ENCODE measurements around the gene MPZL2. TPM values are rescaled to one million over a fixed set of nuclear protein-coding genes. Genes with fewer than 3 reads are reported as not detected.

The MPZL2 gene
- total RNA-seq, 1 donor from 2014 or later = 11.8 TPM

- no peak for ATAC-seq
- intact Hi-C loops (cut with micrococcal nuclease) = no loop called here
- DNase-seq = no peak
Measured at GRCh38 chr11:118247041-118247440, 17.1 kb downstream of the MPZL2 start.

DNA sequence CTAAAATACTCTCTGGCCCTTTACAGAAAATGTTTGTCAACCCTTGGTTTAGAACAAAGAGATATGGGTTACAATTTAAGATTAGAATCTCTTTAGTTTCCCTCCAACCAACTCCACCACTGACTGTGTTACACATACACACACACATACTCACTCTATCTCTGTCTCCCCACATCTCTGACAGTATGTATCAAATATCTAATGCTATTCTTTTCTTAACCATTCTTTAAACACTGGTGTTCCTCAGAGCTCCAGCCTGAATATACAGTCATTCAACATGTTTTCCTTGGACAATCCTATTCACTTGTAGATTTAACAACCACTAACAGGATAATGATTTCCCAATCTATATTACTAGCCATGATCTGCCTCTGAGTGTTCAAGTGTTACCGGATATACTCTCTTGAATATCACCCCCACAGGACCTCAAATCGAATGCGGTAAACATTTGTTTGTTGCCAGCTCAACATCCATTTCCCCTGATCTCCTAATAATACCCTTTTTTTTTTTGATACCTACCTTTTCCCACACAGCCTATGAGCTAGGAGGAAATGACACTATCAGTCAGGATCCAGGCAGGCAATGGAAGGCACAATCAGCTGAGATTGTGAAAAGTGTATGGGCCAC, 18.0 kb downstream of the MPZL2 start:
- intact Hi-C loops (cut with micrococcal nuclease) = no loop called here
- DNase-seq = no peak
- no peak for ATAC-seq

- DNase-seq = no peak
- no peak for ATAC-seq
- intact Hi-C loops (cut with micrococcal nuclease) = no loop called here
Measured at GRCh38 chr11:118243993-118244762, 19.9 kb downstream of the MPZL2 start.

DNA sequence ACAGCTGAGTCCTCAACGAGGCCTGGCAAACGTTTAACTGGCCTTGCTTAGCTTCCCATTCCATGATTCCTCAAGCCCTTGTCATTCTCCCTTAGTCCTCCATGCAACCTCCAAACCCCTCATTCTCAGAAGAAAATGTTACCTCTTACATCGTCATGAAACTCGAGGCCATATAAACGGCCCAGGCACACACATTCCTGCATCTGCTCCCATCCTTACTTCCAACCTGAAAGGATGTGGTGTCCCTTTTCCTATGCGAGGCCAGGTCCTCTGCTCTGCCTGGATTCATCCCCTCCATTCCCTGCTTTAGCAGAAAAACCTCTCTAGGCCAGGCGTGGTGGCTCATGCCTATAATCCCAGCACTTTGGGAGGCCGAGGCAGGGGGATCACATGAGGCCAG, 20.9 kb downstream of the MPZL2 start:
- no peak for ATAC-seq
- intact Hi-C loops (cut with micrococcal nuclease) = no loop called here

DNA sequence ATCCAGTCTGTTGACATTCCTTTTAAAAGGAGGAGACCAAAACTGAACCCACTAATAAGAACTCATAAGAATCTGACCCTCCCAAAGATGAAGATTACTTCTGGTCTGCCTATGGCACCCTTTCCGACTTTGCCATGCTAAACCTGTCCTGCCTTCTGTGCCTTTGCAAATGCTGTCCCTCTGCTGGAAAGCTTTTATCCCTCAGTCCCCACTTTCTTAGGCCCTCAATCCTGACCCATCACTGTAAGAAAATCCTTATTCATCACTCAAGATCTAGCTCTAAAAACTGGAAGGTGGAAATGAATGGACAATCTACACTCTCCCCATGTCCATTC, 22.4 kb downstream of the MPZL2 start:
- ATAC-seq (peak; percentile 22), DNase-seq (no peak)
- intact Hi-C loops (cut with micrococcal nuclease) = no loop called here

More for the DNA sequence above, 20.9 kb downstream of the MPZL2 start:
- DNase-seq = no peak

DNA sequence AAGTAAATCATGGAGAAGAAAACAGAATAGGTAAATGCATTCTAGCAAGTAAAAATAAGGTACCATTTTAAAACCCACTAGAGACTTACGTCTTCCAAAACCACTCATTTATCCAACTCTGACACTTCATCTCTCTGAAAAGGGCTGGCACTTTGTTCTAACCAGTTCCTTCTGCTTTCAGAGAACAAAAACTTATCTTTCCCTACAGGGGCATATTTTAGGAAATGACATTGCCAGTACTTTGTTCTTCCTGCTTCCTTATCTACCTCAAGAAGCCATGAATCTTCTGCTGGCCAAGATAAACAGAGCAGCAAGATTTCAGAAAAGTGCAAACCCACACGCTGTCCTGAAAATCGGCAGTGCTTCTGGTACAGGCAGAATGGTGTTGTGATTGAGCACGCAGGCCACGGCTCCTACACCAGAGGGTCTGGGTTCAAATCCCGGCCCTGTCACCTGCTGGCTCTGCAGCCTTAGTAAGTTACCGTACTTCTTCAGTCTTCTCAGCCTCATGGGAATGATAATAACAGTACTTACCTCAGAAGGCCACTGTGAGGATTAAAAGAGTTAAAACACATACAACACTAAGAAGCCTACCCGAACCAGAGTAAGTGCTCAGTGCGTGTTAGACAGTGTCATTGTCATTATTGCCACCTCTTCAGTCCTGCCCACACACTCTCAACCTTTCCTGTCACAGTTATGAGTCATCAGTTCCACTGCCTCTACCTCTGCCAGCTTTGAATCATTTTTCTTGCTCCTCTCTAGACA, 22.9 kb downstream of the MPZL2 start:
- DNase-seq = no peak
- peak; percentile 87 for ATAC-seq
- intact Hi-C loops (cut with micrococcal nuclease) = no loop called here

GRCh38 chr11:118239509-118240205, 24.4 kb downstream of the MPZL2 start:
- no peak for DNase-seq
- ATAC-seq = no peak
- intact Hi-C loops (cut with micrococcal nuclease) = no loop called here

DNA sequence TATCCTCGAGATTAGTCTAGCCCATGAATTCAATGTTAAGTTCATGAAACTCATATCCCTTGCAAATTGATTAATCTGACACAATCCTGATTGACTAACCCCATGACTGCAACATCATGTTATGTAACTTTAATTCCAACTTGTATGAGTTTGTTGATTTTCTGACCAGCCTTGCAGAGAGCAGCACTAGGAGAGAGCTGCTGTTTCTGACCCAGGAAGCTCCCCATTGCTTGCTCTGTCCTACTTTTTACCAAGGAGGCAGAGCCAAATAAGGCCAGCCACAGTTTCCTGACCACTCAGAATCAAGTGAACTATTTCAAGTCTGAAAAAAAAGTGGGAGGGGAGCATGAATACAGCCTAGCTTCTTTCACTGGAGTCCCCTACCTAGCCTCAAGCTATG, 25.2 kb downstream of the MPZL2 start:
- intact Hi-C loops (cut with micrococcal nuclease) = no loop called here
- DNase-seq (no peak), ATAC-seq (no peak)

DNA sequence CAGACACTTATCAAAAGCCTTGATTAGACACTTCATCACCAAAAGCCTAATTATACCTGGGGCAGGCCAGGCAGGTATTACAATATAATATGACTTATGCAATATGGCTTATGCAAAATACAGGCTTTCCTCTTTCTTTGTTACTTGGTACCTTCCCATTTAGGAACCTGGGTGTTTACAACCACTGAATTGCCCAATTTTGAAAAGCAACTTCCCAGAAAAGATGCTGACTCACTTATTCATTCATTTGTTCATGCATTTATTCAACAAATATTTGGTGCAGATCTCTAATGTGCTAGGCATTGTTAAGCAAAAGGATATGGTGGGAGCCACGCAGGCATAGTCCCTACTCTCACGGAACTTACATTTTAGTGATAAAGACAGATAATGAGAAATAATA, 25.7 kb downstream of the MPZL2 start:
- DNase-seq (no peak), ATAC-seq (no peak)
- intact Hi-C loops (cut with micrococcal nuclease) = no loop called here

- ATAC-seq (no peak), DNase-seq (no peak)
- intact Hi-C loops (cut with micrococcal nuclease) = no loop called here
Measured at GRCh38 chr11:118236170-118236569, 27.9 kb downstream of the MPZL2 start.

GRCh38 chr11:118234833-118235232, 29.3 kb downstream of the MPZL2 start:
- peak; percentile 89 for ATAC-seq
- intact Hi-C loops (cut with micrococcal nuclease) = no loop called here

GRCh38 chr11:118233850-118234249, 30.2 kb downstream of the MPZL2 start:
- intact Hi-C loops (cut with micrococcal nuclease) = no loop called here
- ATAC-seq = no peak
- DNase-seq = no peak

More at GRCh38 chr11:118234833-118235232, 29.3 kb downstream of the MPZL2 start:
- no peak for DNase-seq

- ATAC-seq = no peak
- intact Hi-C loops (cut with micrococcal nuclease) = no loop called here
Measured at GRCh38 chr11:118233377-118233776, 30.7 kb downstream of the MPZL2 start.

GRCh38 chr11:118232659-118233058, 31.4 kb downstream of the MPZL2 start:
- ATAC-seq (no peak), DNase-seq (no peak)
- intact Hi-C loops (cut with micrococcal nuclease) = no loop called here

More at GRCh38 chr11:118233377-118233776, 30.7 kb downstream of the MPZL2 start:
- no peak for DNase-seq

DNA sequence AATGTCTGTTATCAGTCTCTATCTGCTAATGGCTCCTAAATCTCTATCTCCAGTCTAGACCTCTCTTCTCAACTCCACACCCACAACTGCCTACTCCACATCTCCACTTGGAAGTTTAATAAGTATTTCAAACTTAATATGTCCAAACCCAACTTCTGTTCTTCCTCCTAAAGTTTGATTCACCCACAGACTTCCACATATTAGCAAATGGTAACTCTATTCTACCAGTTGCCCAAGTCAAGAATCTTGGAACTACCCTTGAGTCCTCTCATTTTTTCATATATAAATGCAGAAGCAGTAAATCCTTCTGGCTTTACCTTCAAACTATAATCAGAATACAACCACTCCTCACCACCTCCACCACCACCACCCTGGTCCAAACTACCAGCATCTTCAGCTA, 32.6 kb downstream of the MPZL2 start:
- intact Hi-C loops (cut with micrococcal nuclease) = no loop called here

DNA sequence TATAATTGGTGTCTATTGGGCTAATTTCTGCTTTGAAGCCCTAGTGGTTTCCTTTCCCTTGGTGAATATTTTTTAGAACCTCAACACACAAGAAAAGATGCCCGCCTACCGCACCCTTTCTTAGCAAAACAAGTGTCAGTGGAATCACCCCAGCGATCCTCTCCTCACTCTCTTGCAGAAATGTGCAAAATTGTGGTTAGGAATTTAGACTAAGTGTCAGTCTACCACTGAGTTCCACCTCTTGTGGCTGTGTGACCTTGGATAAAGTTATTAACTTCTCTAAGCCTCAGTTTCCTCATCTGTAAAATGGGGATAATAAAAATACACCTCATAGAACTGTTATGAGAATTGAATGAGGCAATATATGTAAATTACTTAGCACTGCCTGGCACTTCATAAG, 34.0 kb downstream of the MPZL2 start:
- ATAC-seq = no peak
- intact Hi-C loops (cut with micrococcal nuclease) = no loop called here

More for the DNA sequence above, 32.6 kb downstream of the MPZL2 start:
- ATAC-seq (no peak), DNase-seq (no peak)

GRCh38 chr11:118229274-118229847, 34.7 kb downstream of the MPZL2 start:
- ATAC-seq (no peak), DNase-seq (no peak)
- intact Hi-C loops (cut with micrococcal nuclease) = no loop called here

More for the DNA sequence above, 34.0 kb downstream of the MPZL2 start:
- no peak for DNase-seq

DNA sequence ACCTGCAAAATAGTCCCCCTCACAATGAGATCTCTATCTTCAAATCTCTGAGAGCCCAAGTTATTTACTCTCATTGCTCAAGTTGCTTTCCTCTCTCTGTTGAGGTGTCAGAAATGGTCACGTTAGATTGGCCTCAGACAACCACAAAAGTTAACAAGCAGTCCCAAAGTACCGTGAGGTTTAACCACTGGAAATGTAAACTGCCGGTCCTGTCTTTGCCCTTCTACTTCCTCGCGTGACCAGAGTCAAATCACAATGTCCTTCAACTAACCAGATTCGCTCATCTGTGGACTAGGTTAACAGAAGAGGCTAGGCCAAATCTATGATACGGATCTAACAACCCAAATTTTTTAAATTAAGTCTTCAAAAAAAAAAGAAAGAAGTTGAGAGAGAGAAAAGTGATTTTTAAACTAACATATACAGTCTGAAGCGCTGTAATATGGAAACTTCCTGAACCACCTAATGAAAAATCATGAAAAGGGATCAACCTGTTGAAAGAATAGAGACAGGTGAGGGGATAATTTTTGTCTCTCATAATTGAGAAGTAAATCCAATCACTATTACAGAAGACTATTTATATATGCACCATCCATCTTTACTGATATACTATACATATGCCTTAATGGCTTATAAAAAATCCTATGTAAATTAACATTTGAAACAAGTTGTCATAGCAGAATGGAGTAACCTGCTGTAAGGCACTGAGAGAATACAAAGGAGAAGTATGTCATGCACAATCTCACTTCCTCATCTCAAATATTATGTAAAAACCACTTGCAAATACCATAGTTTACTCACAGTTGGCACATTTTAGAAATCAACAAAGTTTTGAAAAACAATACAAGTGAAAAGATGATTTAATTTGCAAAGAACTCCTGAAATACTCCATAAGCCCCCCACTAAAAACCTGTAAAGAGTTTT, 36.0 kb downstream of the MPZL2 start:
- no peak for DNase-seq
- intact Hi-C loops (cut with micrococcal nuclease) = no loop called here

More for the DNA sequence above, 36.0 kb downstream of the MPZL2 start:
- ATAC-seq = peak; percentile 31

All from left ventricle myocardium superior (tissue), 1 donor.